A549 (cell line): ENCODE results near the gene STAT4. TPM values are rescaled to one million over a fixed set of nuclear protein-coding genes. Genes with fewer than 3 reads are reported as not detected.

Source experiments
- ATAC-seq, 2 experiments: fragments of 200-7000 bp in 1 of 2; fragments of >200 bp in 1 of 2; cut with Nextera tagmentation in 1 of 2; cut with Tn5 transposase in 1 of 2; 3 replicates each; pipeline versions ENCODE4 v1.8.0 to v1.9.1; 2018 to 2020; ENCODE audit warnings: mild to moderate bottlenecking in 1 of 2, moderate library complexity in 1 of 2
- CTCF ChIA-PET: fragments of 300-600 bp; sonication (Branson Sonifier 250); formaldehyde crosslinking; extraction: SDS; loops from one replicate; lab custom pipeline; 2021; ENCODE audit warnings: antibody characterized with exemption, inconsistent platforms; lab: Yijun Ruan, JAX
- POLR2A ChIA-PET: fragments of 350-600 bp; formaldehyde crosslinking; extraction: SDS; loops from one replicate; lab custom pipeline; 2021; ENCODE audit warnings: antibody characterized with exemption, inconsistent platforms; lab: Yijun Ruan, JAX
- DNase-seq, 2 experiments: peaks; one replicate each; pipeline versions ENCODE4 v3.0.0 to v3.0.0-alpha.2; 2011 to 2016; ENCODE audit warnings: low read depth in 1 of 2, low spot score in 1 of 2
- FAIRE-seq: peaks from 2 replicates; lab custom pipeline; 2011; peaks lifted over from hg19 to GRCh38; lab: Jason Lieb, UNC
- H3K27ac ChIP-seq, 2 experiments: fragments of >200 bp; sonication (Bioruptor Twin); formaldehyde crosslinking; 3 replicates each; pipeline ENCODE4 v1.5.1; 2016 to 2017
- H3K4me1 ChIP-seq: fragments of >200 bp; sonication (Bioruptor Twin); formaldehyde crosslinking; 3 replicates; pipeline ENCODE4 v1.6.1; 2016
- H3K4me2 ChIP-seq: fragments of >200 bp; sonication (Bioruptor Twin); formaldehyde crosslinking; 3 replicates; pipeline ENCODE4 v1.6.1; 2016
- H3K4me3 ChIP-seq: fragments of >200 bp; sonication (Bioruptor Twin); formaldehyde crosslinking; 3 replicates; pipeline ENCODE4 v1.5.1; 2016
- H3K9me3 ChIP-seq: fragments of >200 bp; sonication (Bioruptor Twin); formaldehyde crosslinking; 3 replicates; pipeline ENCODE4 v1.6.1; 2016
- BCL3 ChIP-seq: fragments of >200 bp; sonication (Bioruptor Twin); formaldehyde crosslinking; IDR thresholded peaks from 3 replicates; pipeline ENCODE4 v1.6.1; 2016
- BHLHE40 ChIP-seq: IDR thresholded peaks from 2 replicates; pipeline ENCODE4 v1.6.1; 2012; ENCODE audit warnings: low read depth, low read length, inconsistent platforms
- CBX2 ChIP-seq: fragments of 200-600 bp; sonication (generic); IDR thresholded peaks from 2 replicates; pipeline ENCODE4 v1.6.1; 2016; ENCODE audit warnings: low read depth, mild to moderate bottlenecking, borderline replicate concordance
- CEBPB ChIP-seq, 2 experiments: fragments of >200 bp in 1 of 2; sonication (Bioruptor Twin) in 1 of 2; formaldehyde crosslinking in 1 of 2; IDR thresholded peaks; 2 replicates each; pipeline ENCODE4 v1.6.1; 2012 to 2016
- CHD2 ChIP-seq: fragments of 150-350 bp; IDR thresholded peaks from 2 replicates; pipeline ENCODE4 v1.6.1; 2014; ENCODE audit warnings: low read length; ENCODE audit not compliant: partially characterized antibody
- FOXS1 ChIP-seq: fragments of 250-450 bp; sonication (Bioruptor Pico); IDR thresholded peaks from 2 replicates; pipeline ENCODE4 v1.5.0; 2020; ENCODE audit warnings: mild to moderate bottlenecking, moderate library complexity
- GATA3 ChIP-seq: IDR thresholded peaks from 2 replicates; pipeline ENCODE4 v1.6.1; 2012; ENCODE audit warnings: borderline replicate concordance
- HDAC2 ChIP-seq: fragments of 200-600 bp; sonication (generic); IDR thresholded peaks from 2 replicates; pipeline ENCODE4 v1.6.1; 2016
- HMGXB4 ChIP-seq: fragments of 250-450 bp; sonication (Bioruptor Pico); IDR thresholded peaks from 2 replicates; pipeline ENCODE4 v1.5.0; 2021; ENCODE audit warnings: mild to moderate bottlenecking, moderate library complexity, borderline replicate concordance
- HOXA7 ChIP-seq: fragments of 250-450 bp; sonication (Bioruptor Pico); IDR thresholded peaks from 2 replicates; pipeline ENCODE4 v1.5.0; 2020; ENCODE audit warnings: mild to moderate bottlenecking, moderate library complexity
- HOXB5 ChIP-seq: fragments of 250-450 bp; sonication (Bioruptor Pico); IDR thresholded peaks from 2 replicates; pipeline ENCODE4 v1.5.0; 2020; ENCODE audit warnings: mild to moderate bottlenecking, moderate library complexity
- JUNB ChIP-seq: fragments of >200 bp; sonication (Bioruptor Twin); formaldehyde crosslinking; IDR thresholded peaks from 2 replicates; pipeline ENCODE4 v1.6.1; 2016
- MAFK ChIP-seq: fragments of 450-650 bp; IDR thresholded peaks from 2 replicates; pipeline ENCODE4 v1.6.1; 2014; ENCODE audit not compliant: partially characterized antibody
- MYC ChIP-seq: IDR thresholded peaks from 2 replicates; pipeline ENCODE4 v1.6.1; 2012; ENCODE audit warnings: mild to moderate bottlenecking, inconsistent platforms, low read length, improper control_type of control experiment, borderline replicate concordance
- NFE2L2 ChIP-seq: fragments of 150-350 bp; conservative IDR thresholded peaks from 2 replicates; pipeline ENCODE4 v1.6.1; 2014; ENCODE audit warnings: low read length
- POLR2AphosphoS2 ChIP-seq: conservative IDR thresholded peaks from 2 replicates; pipeline ENCODE4 v1.6.1; 2012; ENCODE audit warnings: low read length, improper control_type of control experiment, inconsistent platforms
- RFX5 ChIP-seq: fragments of 450-650 bp; IDR thresholded peaks from 2 replicates; pipeline ENCODE4 v1.7.1; 2014; ENCODE audit warnings: antibody characterized with exemption, mild to moderate bottlenecking, moderate library complexity
- SREBF2 ChIP-seq: fragments of 450-650 bp; IDR thresholded peaks from 2 replicates; pipeline ENCODE4 v1.6.1; 2014; ENCODE audit warnings: mild to moderate bottlenecking, moderate library complexity
- TFCP2L1 ChIP-seq: fragments of 250-450 bp; sonication (Bioruptor Pico); IDR thresholded peaks from 2 replicates; pipeline ENCODE4 v1.5.0; 2021; ENCODE audit warnings: mild to moderate bottlenecking
- TP53 ChIP-seq: fragments of 250-450 bp; sonication (Bioruptor Pico); IDR thresholded peaks from 2 replicates; pipeline ENCODE4 v1.5.0; 2021; ENCODE audit warnings: mild to moderate bottlenecking, moderate library complexity
- WGBS: methylation state at CpG from one replicate; pipeline ENCODE4 v1.1.6; 2017; ENCODE audit errors: missing lambda C conversion rate; 5-methylcytosine and 5-hydroxymethylcytosine counted together
- polyA plus RNA-seq, 4 experiments: library from polyadenylated mRNA; depleted of rRNA in 3 of 4; stranded (reverse); fragments of >200 nt; fragmentation: RNase III in 1 of 4; extraction: RNeasy Plus Mini Kit Qiagen cat#74134 plus additional on column Dnase treatment in 1 of 4; gene quantifications; 2 replicates in 3 of 4; 3 replicates in 1 of 4; pipeline ENCODE4 v1.2.3, GENCODE V29; 2011 to 2017
- TF ChIP-seq, protein P1 (sequence below): IDR thresholded peaks from 2 replicates; pipeline ENCODE4 v1.6.1; 2012; ENCODE audit warnings: low read depth, borderline replicate concordance
- TF ChIP-seq, protein P2 (sequence below): fragments of >200 bp; sonication (Bioruptor Twin); formaldehyde crosslinking; IDR thresholded peaks from 3 replicates; pipeline ENCODE4 v1.5.1; 2016
- TF ChIP-seq, protein P3 (sequence below): fragments of 450-650 bp; IDR thresholded peaks from 2 replicates; pipeline ENCODE4 v1.6.1; 2014; ENCODE audit warnings: antibody characterized with exemption
- TF ChIP-seq, protein P4 (sequence below): IDR thresholded peaks from 2 replicates; pipeline ENCODE4 v1.6.1; 2012

STAT4 gene
- polyA plus RNA-seq, 2 of the 4 experiments (the other 2 are of a cell fraction): 11.6 to 34.4 TPM

GRCh38 chr2:191127235-191127634, 23.6 kb downstream of the STAT4 start (continued):
- TF ChIP-seq CBX2 (no peak), MAFK (no peak), BCL3 (no peak), MYC (no peak), BHLHE40 (no peak), POLR2AphosphoS2 (no peak), TFCP2L1 (CRISPR knock-in tag) (no peak), TP53 (no peak)
- TF ChIP-seq, protein P1, sequence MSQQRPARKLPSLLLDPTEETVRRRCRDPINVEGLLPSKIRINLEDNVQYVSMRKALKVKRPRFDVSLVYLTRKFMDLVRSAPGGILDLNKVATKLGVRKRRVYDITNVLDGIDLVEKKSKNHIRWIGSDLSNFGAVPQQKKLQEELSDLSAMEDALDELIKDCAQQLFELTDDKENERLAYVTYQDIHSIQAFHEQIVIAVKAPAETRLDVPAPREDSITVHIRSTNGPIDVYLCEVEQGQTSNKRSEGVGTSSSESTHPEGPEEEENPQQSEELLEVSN: no peak

DNA sequence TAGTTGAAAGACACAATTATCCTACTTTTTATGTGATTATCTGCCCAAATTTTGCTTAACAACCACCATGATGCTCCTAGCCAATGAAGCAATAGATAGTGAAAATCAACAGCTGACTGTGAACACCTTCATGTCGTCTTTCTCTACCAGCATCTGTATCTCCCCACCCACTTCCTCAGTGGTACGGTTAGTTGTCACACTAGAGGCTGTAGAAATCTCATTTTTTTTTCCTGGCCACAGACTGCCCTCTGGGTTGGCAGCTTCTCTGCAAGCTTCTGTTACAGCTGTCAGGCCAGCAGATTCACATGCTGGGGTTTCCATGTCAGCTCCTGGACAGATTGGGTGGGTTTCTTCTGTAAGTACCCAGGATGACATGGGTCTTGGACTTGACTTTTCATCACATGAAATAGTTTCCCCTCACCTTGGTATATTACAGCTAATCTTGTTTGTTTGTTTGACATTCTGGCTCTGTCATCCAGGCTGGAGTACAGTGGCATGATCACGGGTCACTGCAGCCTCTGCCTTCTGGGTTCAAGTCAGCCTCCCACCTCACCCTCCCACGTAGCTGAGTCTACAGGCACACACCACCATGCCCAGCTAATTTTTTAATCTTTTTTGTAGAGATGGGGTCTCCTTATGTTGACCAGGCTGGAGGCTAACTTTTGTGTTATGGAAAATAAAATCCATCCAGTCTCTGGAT, 24.3 kb downstream of the STAT4 start:
- no peaks in the 10 kb centered on the region for H3K4me1 ChIP-seq
- H3K27ac ChIP-seq: no peak overlapping the region
- POLR2A ChIA-PET: no interaction called here
- CTCF ChIA-PET: interaction anchor here (0.6 to 2.3 kb wide), 2 partner anchors 75 to 694 kb away, joined by 3 to 9 read pairs; no protein-coding TSS in a partner anchor
- no peaks in the 10 kb centered on the region for H3K9me3 ChIP-seq
- DNase-seq: no peak
- no peak for ATAC-seq
- H3K4me3 ChIP-seq: no peak overlapping the region
- 66% methylated on average over 4 of the region's 4 CpGs for WGBS
- TF ChIP-seq HDAC2 (no peak), RFX5 (no peak), GATA3 (no peak), MYC (no peak), CEBPB (IDR thresholded peaks at IDR 0.05) (no peak), CBX2 (no peak), TP53 (no peak), JUNB (no peak), CHD2 (no peak), FOXS1 (CRISPR knock-in tag) (no peak), BHLHE40 (no peak), SREBF2 (no peak)
- TF ChIP-seq, protein P1: no peak
- TF ChIP-seq, protein P2, sequence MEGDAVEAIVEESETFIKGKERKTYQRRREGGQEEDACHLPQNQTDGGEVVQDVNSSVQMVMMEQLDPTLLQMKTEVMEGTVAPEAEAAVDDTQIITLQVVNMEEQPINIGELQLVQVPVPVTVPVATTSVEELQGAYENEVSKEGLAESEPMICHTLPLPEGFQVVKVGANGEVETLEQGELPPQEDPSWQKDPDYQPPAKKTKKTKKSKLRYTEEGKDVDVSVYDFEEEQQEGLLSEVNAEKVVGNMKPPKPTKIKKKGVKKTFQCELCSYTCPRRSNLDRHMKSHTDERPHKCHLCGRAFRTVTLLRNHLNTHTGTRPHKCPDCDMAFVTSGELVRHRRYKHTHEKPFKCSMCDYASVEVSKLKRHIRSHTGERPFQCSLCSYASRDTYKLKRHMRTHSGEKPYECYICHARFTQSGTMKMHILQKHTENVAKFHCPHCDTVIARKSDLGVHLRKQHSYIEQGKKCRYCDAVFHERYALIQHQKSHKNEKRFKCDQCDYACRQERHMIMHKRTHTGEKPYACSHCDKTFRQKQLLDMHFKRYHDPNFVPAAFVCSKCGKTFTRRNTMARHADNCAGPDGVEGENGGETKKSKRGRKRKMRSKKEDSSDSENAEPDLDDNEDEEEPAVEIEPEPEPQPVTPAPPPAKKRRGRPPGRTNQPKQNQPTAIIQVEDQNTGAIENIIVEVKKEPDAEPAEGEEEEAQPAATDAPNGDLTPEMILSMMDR: no peak
- TF ChIP-seq, protein P3, sequence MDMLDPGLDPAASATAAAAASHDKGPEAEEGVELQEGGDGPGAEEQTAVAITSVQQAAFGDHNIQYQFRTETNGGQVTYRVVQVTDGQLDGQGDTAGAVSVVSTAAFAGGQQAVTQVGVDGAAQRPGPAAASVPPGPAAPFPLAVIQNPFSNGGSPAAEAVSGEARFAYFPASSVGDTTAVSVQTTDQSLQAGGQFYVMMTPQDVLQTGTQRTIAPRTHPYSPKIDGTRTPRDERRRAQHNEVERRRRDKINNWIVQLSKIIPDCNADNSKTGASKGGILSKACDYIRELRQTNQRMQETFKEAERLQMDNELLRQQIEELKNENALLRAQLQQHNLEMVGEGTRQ: no peak
- no peak overlapping the region for H3K4me2 ChIP-seq
- no peak for FAIRE-seq

DNA sequence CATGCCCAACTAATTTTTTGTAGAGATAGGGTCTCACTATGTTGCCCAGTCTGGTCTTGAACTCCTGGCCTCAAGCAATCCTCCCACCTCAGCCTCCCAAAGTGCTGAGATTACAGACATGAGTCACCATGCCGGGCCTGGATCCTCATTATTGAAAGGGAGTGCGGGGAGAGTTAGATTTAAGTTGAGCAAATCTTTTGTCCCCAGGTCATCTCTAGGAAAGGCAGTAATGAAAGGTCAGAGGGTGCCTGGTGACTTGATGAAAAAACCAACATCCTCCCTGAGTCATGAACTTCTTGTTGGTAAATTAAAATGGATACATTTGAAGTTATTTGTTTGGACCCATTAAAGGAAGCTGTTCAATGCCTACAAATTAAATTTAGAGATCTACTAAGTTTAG, 25.1 kb downstream of the STAT4 start:
- Histone ChIP-seq H3K4me2 (no peak overlapping the region), H3K27ac (no peak overlapping the region), H3K4me3 (no peak overlapping the region), H3K4me1 (no peaks in the 10 kb centered on the region), H3K9me3 (no peaks in the 10 kb centered on the region)
- 44% methylated on average over 2 of the region's 2 CpGs for WGBS
- CTCF ChIA-PET: interaction anchor here (2.3 kb wide), 1 partner anchor 74 kb away, joined by 9 read pairs; no protein-coding TSS in a partner anchor
- ATAC-seq (no peak), FAIRE-seq (no peak), DNase-seq (no peak)
- POLR2A ChIA-PET: no interaction called here
- TF ChIP-seq BHLHE40: no peak
- no peak for TF ChIP-seq JUNB
- TF ChIP-seq HMGXB4 (CRISPR knock-in tag): no peak
- no peak for TF ChIP-seq NFE2L2
- TF ChIP-seq FOXS1 (CRISPR knock-in tag): no peak
- TF ChIP-seq HOXA7 (CRISPR knock-in tag): no peak
- TF ChIP-seq, protein P4, sequence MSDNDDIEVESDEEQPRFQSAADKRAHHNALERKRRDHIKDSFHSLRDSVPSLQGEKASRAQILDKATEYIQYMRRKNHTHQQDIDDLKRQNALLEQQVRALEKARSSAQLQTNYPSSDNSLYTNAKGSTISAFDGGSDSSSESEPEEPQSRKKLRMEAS: no peak
- no peak for TF ChIP-seq CEBPB (IDR thresholded peaks at IDR 0.05)
- TF ChIP-seq HOXB5: no peak
- TF ChIP-seq RFX5: no peak
